Activated T-cell treated with anti-CD3 and anti-CD28 coated beads, Interleukin-2, amount 50 U/mL, for 24 hours (primary cell): Measurements from ENCODE around the gene ARL16.

Source experiments
- DNase-seq: peaks from one replicate; pipeline ENCODE4 v3.0.0-alpha.2; 2020
- H3K27ac Mint-ChIP-seq: 2 replicates; pipeline ENCODE4 v1.8.0; 2020; ENCODE audit warnings: mild to moderate bottlenecking, mixed read lengths
- H3K27me3 Mint-ChIP-seq: 2 replicates; pipeline ENCODE4 v1.8.0; 2020; ENCODE audit warnings: mixed read lengths
- H3K36me3 Mint-ChIP-seq: 2 replicates; pipeline ENCODE4 v1.8.0; 2020; ENCODE audit warnings: low read depth, mixed read lengths
- H3K4me1 Mint-ChIP-seq: 2 replicates; pipeline ENCODE4 v1.8.0; 2020; ENCODE audit warnings: low read depth, mixed read lengths
- H3K4me3 Mint-ChIP-seq: 2 replicates; pipeline ENCODE4 v1.8.0; 2020; ENCODE audit warnings: mild to moderate bottlenecking, moderate library complexity, mixed read lengths
- H3K9me3 Mint-ChIP-seq: 2 replicates; pipeline ENCODE4 v1.8.0; 2020; ENCODE audit warnings: mixed read lengths

ARL16 gene

GRCh38 chr17:81636505-81637288 lies 46.9 kb downstream of the ARL16 start, which contains the start of the genes NPLOC4 and TSPAN10:
Gene NPLOC4, minus strand, starts transcription at chr17:81637112. Its CDS starts 182 bp downstream, at chr17:81636930.
Gene TSPAN10, plus strand, starts transcription at chr17:81637196. Its CDS starts 5,217 bp downstream, at chr17:81642413.
- Mint-ChIP-seq H3K9me3 (no peaks in the 10 kb centered on the region), H3K27ac (peak within 1 kb of the TSS; percentile 96), H3K36me3 (peaks cover 33% of the 10 kb centered on the region), H3K4me1 (peaks cover 30% of the 10 kb centered on the region), H3K27me3 (no peaks in the 10 kb centered on the region), H3K4me3 (peak within 1 kb of the TSS; percentile 98)
- peak; percentile 94 for DNase-seq

DNA sequence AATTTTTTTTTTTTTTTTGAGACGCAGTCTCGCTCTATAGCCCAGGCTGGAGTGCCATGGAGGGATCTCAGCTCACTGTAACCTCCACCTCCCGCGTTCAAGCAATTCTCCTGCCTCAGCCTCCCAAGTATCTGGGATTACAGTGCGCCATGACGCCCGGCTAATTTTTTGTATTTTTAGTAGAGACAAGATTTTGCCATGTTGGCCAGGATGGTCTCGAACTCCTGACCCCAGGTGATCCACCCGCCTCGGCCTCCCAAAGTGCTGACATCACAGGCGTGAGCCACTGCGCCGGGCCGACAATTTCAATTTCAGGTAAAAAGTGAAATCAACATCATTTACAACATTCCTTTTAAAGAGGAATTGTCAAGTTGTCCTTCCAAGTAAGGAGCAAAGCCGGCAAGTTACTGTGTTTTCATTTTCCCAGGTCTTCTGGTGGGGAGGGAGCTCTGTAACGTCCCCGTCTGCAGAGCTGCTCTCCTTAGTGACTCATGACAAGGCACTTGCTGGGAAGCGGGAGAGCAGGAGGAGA lies 47.6 kb downstream of the ARL16 start:
- Mint-ChIP-seq H3K4me3 (peak overlapping the region; percentile 98), H3K4me1 (peaks cover 34% of the 10 kb centered on the region), H3K36me3 (peaks cover 38% of the 10 kb centered on the region), H3K27ac (peak overlapping the region; percentile 96), H3K9me3 (no peaks in the 10 kb centered on the region), H3K27me3 (no peaks in the 10 kb centered on the region)
- no peak for DNase-seq

GRCh38 chr17:81635431-81635830 lies 48.2 kb downstream of the ARL16 start:
- DNase-seq = no peak
- Mint-ChIP-seq H3K9me3 (no peaks in the 10 kb centered on the region), H3K4me1 (peaks cover 34% of the 10 kb centered on the region), H3K36me3 (peaks cover 39% of the 10 kb centered on the region), H3K27ac (peak overlapping the region; percentile 96), H3K27me3 (no peaks in the 10 kb centered on the region), H3K4me3 (peak overlapping the region; percentile 98)

DNA sequence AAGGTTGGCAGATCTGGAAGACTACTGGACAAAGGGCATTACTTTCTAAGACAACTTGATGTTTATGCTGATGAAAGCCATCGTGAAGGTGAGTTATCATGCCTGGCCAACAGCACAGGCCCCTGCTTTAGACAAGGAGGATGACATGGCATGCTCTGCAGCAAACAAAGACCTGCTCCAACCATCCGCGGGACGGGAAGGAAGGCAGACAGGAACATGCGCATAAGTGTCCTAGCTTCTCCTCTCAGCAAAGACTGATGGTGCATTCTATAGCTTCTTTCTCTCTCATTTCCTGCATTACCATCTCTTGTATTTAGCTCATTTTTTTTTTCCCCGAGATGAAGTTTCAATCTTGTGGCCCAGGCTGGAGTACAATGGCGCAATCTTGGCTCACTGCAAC lies 52.1 kb downstream of the ARL16 start:
- Mint-ChIP-seq H3K4me3 (no peak overlapping the region), H3K36me3 (peaks cover 77% of the 10 kb centered on the region)

More for the DNA sequence above, 52.1 kb downstream of the ARL16 start:
- peak overlapping the region; percentile 66 for H3K27ac Mint-ChIP-seq
- H3K27me3 Mint-ChIP-seq = no peaks in the 10 kb centered on the region
- no peak for DNase-seq
- H3K9me3 Mint-ChIP-seq = no peaks in the 10 kb centered on the region
- peaks cover 27% of the 10 kb centered on the region for H3K4me1 Mint-ChIP-seq
